Fibroblast of lung (primary cell): ENCODE measurements around the gene PLLP.

ENCODE experiments used
- CTCF ChIP-seq, 2 donors: IDR thresholded peaks in 1 of 2; conservative IDR thresholded peaks in 1 of 2; 1 replicate in 1 of 2; 2 replicates in 1 of 2; pipeline ENCODE4 v1.5.1; 2011 to 2012; ENCODE audit warnings: low read length in 2 of 2, control low read depth in 1 of 2, inconsistent platforms in 1 of 2, low read depth in 1 of 2, mild to moderate bottlenecking in 1 of 2
- EZH2 ChIP-seq: IDR thresholded peaks from 2 replicates; pipeline ENCODE4 v1.5.1; 2012; ENCODE audit warnings: low read length, control low read depth, mild to moderate bottlenecking; ENCODE audit errors: missing control alignments

DNA sequence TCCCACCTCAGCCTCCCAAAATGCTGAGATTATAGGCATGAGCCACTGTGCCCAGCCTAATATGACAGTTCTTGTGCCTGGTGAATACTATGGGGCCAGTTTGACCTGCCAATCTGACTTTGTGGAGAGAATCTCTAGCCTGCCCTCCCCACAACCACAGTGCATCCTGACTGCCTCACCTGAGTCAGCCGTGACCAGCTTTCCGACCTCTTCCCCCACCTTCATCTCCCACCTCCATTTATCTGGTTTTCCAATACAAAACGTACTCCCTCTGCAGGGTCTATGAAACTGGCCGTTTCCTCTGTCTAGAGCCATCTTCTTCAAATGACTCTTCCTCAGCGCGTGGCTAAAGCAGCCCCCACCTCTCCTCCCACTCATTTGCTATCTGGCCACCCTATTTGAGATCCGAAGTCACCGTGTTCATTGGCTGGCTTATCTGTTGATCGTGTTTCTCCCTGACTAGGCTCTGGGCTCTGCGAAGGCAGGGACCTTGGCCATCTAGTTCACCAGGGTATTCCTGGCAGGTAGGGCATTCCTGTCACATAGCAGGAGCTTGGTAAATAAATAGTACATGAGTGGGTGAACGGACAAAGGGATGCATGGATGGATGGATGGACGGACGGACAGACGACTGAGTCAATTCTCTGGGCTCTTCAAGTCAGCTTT is 22.3 kb upstream of the PLLP start:
- TF ChIP-seq CTCF (conservative IDR thresholded peaks at IDR 0.05 in 1 of 2, IDR thresholded peaks at IDR 0.05 in 1 of 2; ENCODE audit: low read depth in 1 of 2, low read length in 2 of 2) (no peak), EZH2 (no peak)
